HG03520 (cell line): Measurements from ENCODE around the gene ZC3H7B.
"Not testable (repeated sequence)": the region's sequence is repeated elsewhere in the genome, so short reads cannot be mapped to it uniquely, and the experiment has no call there.

ENCODE experiments used
- ATAC-seq: cut with Tn5 transposase; IDR thresholded peaks from one replicate; pipeline ENCODE4 v1.9.1; 2021; ENCODE audit warnings: mild to moderate bottlenecking, moderate library complexity; ENCODE audit not compliant: unreplicated experiment

Gene ZC3H7B, protein sequence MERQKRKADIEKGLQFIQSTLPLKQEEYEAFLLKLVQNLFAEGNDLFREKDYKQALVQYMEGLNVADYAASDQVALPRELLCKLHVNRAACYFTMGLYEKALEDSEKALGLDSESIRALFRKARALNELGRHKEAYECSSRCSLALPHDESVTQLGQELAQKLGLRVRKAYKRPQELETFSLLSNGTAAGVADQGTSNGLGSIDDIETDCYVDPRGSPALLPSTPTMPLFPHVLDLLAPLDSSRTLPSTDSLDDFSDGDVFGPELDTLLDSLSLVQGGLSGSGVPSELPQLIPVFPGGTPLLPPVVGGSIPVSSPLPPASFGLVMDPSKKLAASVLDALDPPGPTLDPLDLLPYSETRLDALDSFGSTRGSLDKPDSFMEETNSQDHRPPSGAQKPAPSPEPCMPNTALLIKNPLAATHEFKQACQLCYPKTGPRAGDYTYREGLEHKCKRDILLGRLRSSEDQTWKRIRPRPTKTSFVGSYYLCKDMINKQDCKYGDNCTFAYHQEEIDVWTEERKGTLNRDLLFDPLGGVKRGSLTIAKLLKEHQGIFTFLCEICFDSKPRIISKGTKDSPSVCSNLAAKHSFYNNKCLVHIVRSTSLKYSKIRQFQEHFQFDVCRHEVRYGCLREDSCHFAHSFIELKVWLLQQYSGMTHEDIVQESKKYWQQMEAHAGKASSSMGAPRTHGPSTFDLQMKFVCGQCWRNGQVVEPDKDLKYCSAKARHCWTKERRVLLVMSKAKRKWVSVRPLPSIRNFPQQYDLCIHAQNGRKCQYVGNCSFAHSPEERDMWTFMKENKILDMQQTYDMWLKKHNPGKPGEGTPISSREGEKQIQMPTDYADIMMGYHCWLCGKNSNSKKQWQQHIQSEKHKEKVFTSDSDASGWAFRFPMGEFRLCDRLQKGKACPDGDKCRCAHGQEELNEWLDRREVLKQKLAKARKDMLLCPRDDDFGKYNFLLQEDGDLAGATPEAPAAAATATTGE

DNA sequence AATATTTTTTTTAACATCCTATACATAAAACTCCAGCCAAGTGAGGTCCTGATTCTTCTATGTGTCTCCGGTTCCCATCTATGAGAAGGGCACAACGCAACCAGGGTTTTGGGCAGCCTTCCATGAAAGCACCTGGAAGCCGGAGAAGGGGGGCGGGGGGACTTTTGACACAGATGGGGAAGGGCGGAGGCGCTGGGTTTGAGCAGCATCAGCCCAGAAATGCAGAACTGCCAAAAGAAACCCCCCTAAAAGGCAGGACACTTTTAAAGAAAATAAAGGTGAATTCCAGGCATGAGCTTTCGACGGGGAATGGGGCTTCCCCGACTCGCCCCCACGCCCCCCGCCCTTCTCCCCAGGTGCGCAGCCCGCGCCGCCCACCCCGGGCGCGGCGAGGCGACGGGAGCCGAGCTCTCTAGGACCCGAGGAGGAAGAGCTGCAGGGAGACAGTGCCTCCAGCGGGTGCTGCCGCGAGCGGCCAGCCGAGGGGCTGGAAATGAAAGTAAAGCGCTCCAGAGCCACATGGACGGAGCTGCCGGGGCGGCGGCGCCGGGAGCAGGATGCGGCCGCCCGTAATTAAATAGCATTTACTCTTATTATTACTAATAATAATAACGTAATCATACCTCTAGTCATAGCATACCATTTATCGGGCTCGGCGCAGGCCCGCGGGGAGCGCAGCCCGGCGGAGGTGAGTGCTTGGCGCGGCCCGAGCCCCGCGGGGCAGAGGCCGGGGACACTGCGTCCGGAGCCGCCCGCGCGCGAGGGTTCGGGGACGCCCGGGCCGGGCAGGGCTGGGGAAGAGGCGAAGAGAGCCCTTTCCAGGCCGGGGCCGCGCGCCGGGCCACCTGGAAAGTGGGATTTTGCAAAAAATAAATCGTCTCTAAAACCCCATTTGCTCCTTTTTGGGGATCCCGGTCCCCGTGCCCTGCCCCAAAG lies at the start of gene ZC3H7B:
Gene ZC3H7B, plus strand, starts transcription at position 441 of the 936 bp plus-strand sequence. CDS start 19,136 bp downstream, outside the sequence.
- peak; percentile 71 for ATAC-seq

DNA sequence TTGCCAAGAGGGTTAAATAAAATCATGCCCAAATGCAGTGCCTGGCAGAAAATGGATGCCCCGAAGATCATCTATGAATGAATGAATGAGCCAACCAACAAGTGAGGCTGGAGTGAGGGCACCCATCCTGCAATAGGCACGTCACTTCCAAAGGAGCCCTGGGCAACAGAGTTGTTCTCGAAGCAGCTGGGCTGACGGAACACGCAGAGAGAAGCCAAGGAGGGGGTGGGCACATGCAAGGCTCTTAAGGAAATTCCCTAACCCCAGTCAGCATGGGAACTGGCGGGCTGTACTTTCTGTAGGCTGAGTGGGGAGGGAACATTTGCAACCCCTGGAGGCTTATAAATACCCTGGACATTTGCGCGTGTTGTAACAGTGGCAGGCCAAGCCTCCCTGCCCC lies 49.0 kb upstream of the ZC3H7B start:
- no peak for ATAC-seq

DNA sequence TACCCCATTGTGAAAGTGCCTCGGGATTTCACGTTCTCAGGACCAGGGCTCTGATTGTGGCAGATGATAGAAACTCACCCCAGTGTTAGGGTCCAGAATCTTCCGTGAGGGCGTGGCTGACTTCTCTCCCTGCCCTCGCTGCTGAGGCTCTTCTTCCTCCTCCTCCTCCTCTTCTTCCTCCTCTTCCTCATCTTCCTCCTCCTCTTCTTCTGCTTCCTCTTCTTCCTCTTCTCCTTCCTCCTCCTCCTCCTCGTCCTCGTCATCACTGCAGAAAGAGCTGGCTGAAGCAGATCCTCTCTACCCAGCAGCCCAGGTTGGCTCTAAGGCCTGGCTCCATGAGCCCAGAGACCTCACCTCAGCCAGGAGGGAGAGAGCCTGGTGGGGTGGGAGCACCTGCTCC lies 47.1 kb upstream of the ZC3H7B start:
- no peak for ATAC-seq

DNA sequence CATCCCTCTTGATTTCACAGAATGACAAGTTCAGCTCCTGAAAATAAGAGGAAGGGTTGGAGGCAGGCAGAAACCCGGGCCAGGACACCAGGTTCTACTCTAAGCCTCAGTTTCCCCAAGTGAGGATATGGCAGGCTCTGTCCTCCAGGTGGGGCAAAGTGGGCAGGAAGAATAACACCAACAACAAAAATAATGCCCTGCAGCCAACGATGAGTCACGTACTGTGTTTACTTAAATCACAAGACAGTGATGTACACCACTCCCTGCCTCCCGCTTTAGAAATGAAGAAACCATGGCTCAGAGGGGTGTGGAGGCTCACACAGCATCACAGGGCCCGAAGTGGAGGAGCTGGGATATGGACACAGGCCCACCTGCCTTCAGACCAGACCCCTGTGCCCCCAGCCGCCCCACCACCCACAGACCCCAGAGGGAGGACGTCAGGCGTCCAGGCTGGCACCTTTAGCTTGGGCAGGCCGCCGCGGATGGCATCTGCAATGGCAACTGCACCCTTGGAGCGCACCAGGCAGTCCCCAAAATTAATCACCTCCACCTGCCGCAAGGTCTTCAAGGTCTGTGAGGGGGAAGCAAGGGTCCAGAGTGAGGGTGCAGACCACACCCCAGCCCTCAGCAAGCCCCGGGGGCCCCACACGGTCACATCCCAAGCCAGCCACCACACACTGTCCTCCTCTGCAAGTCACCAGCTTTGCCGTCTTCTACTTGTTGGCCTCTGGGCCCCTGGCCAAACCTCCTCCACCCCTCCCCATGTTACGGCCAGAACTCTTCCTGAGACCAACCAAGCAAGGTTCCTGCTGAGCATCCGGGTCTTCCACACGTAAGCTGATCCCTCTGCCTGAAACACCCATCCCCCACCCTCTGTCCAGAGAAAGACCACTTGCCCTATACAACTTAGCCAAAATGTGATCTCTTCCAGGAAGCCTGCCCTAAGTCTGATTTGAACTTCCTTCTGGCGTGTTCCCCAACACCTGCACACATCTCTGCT lies 44.8 kb upstream of the ZC3H7B start:
- no peak for ATAC-seq

DNA sequence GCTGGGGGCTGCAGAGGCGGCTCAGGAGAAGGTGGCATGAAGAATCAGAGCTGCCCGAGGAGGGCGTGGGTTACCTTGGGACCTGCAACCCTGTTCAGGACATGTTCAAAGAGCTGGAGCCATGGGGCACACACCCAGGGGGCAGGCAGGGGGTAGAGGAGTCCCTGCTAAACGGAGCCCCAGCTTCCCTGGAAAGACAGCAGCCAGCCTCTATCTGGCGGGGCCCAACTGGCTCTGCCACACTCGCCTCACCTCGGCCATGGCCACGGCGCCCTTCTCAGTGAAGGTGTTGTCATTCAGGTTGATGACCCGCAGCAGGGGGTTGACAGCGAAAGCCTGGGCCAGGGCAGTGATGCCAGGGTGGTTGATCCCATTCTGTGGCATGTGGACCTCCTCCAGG lies 43.6 kb upstream of the ZC3H7B start:
- ATAC-seq, result no peak

DNA sequence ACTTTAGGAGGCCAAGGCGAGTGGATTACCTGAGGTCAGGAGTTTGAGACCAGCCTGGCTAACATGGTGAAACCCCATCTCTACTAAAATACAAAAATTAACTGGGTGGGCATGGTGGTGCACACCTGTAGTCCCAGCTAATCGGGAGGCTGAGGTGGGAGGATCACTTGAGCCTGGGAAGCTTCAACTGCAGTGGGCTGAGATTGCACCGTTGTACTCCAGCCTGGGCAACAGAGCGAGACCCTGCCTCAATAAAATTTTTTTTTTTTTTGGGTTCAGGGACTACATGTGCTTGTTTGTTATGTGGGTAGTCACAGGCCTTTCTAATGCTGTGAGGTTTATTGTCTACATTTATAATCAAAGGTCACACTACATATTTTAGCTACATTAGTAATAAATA lies 41.6 kb upstream of the ZC3H7B start:
- not testable (repeated sequence) for ATAC-seq

DNA sequence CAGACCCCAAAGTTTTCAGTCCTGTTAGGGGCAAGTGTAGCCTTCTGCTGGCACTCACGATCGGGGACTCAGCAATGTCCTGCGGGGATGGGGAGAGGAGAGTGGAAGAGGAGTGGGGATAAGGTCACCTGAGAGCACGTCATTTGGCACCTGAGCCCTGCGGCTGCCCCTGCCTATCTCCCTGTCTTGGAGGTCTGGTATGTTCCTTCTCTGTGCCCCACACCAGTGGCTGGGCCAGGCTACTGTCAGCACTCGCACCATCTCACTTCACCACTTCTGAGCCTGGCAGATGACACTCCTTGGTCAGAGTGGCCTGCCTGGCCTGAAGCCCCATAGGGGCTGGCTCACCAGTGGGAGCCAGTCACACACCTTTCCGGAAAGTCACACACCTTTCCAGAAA lies 40.5 kb upstream of the ZC3H7B start:
- ATAC-seq, result no peak

DNA sequence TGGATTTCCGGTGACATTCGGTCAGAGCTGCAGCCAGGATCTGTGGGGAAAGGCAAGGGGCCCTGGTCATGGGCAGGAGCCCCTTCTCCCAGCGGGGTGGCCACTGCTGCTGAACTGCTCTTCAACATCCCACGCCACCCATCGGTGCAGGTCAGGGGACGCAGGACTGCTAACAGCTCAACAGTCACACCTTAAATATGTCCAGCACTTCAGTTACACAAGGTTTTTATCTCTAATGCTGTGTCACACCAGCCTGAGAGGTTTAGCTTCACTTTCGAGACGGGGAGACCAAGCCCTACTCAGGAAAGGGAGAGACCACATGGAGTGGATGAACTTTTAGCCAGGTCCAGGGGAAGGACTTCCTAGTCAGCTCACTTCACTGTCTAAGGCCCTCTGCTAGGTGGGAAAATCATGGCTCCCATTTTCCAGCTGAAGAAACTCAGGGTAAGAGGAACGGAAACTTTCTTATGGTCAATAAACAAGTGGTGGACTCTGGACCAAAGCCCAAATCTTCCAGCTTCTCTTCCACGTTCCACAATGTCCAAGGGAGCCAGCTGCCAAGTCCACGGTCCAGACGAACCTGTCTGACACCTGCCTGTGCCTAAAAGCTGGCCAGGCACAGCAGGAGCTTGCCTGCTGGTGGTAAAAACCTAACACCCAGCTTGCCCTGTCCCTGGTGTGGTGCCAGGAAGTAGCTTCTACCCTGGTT lies 39.6 kb upstream of the ZC3H7B start:
- no peak for ATAC-seq

DNA sequence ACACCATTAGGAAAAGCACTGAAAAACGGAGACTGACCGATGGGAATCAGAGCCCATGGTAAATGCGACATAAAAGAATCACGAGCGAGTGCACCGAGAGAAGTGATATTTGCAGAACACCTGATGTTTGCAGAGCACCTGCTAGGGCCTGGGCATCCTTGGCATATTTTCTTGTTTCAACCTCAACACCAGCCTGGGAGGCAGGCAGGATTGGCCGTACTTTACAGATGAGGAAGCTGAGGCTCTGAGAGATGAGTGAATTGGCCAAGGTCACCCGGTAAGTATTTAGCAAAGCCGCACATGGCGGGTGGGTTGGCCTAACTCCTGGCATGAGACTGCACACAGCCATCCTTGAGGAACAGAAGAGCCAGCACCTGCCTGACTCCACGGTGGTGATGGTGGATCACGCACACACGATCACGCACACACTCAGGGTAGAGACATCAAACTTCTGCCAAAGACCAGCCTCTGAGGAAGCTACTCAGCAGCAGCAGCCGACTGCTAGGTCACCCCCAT lies 39.0 kb upstream of the ZC3H7B start:
- no peak for ATAC-seq

DNA sequence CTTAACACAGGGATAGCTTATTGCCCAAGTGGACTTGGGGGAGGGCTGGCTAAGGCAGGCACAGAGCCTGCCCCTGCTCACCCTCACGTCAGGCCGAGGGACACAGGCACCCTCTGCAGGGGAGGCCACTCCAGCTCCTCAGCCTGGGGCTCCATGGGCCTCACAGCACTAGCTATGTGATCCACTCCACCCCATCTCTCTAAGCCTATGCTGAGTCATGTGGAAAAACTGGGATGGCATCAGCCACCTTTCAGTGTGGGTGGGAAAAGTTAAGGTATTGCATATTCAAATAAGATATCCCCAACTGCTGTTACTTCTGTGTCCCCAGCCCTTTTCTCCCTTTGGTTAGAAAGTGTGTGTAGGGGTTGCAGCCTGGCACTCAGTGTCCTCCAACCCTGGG lies 37.6 kb upstream of the ZC3H7B start:
- no peak for ATAC-seq

DNA sequence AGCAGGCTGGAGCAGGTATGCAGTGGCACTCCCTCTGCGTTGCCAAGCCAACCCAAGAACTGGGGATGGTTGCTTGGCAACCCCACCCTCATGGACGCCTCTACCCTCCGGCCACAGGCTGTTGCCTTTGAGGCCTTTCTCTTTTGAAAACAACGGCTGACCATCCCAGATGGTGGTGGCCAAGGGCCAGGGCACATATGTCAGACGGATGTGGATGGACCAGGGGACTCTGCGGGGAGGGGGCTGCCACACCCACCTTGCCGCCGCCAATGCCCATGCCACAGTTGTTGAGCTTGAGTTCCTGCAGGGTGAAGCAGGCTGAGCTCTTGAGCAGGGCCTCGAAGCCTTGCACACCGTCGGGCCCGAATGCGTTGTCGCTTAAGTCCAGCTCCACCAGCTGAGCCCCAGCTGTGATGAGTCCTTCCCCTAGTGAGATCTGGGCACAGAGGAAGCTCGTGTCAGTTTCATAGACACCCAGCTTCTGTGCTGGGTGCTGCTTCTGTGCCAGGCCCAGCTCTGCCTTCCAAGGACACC lies 36.9 kb upstream of the ZC3H7B start:
- ATAC-seq, result no peak

DNA sequence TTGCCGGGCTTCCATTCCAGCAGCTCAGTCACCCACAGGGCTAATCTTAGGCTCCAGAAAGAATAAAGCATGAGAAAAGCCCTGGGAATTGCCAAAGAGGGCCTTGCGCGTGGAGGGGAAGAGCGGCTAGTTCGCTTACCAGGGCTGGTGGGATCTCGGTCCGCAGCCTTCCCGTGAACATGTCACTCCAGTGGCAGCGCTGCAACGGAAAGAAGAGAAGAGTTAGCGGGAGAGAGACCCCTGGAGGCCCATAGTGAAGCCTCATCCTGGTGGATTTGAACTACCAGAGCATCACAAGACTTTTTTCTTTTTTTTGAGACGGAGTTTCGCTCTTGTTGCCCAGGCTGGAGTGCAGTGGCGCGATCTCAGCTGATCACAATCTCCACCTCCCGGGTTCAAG lies 33.4 kb upstream of the ZC3H7B start:
- ATAC-seq, result no peak

DNA sequence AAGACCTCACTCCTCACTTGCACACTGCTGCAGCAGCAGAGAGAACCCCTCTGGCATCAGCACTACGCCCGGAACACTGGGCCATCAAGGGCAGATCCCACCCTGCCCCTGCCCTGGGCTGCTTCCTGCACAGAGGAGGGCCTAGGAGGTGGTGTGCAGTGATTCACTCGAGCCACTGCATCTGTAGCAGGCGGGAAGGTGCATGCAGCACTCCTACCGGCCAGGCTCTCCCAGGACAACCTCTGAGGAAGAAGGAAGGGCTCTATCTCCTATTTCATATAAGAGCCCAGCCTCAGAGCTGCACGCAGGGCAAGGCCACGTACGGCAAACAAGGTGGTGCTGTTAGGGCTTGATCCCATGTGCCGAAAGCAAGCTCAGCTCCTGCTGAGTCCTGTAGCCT lies 29.5 kb upstream of the ZC3H7B start:
- no peak for ATAC-seq

DNA sequence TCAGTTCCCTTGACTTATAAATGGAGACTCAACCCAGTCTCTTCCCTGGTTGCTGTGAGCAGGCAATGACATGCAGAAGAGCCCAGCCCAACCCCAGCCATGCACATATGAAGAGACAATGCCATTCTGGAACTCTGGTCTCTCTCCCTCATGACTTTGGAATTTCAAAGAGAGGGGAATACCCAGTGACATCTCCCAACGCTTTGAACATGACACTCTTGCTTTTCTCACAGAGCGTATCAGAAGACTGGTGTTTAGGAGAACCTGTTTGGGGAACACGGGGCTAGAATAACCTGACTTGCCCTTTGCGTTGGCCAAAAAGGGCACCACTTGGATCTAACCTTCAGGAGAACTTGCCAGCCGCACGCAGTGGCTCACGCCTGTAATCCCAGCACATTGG lies 28.2 kb upstream of the ZC3H7B start:
- no peak for ATAC-seq

DNA sequence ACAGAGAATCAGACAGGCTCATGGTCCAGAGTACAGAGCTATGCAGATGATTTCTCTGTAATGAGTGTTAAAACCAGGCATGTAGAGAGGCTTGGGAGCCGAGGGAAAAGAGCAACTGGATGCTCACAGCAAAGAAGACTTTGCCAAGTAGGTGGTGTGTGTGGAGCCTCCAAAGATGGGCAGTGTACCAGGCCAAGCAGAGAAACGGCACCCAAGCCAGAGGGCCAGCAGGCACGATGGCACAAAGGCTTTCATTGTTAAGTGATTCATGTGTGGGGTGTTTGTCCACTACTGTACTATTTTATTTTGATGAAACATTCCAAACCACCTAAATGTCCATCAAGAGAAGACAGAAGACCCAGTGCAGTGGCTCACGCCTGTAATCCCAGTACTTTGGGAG lies 26.5 kb upstream of the ZC3H7B start:
- ATAC-seq, result no peak

DNA sequence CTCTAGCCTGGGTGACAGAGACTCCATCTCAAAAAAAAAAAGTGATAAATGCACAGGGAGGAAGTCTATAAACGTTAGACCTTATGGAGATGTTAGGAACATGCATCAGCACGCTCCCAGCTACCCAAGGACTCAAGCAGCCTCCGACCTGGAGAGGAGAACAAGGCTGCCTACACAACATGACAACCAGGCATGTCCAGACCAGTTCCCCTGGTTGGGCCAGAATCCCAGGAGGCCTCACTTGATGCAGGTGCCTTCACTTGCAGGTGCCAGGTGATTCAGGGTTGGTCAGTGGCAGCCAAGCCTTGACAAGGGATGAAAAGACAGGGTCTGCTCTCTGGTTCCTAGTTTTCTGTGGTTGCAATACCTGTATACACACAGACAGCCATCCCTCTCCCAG lies 21.3 kb upstream of the ZC3H7B start:
- ATAC-seq, result no peak

DNA sequence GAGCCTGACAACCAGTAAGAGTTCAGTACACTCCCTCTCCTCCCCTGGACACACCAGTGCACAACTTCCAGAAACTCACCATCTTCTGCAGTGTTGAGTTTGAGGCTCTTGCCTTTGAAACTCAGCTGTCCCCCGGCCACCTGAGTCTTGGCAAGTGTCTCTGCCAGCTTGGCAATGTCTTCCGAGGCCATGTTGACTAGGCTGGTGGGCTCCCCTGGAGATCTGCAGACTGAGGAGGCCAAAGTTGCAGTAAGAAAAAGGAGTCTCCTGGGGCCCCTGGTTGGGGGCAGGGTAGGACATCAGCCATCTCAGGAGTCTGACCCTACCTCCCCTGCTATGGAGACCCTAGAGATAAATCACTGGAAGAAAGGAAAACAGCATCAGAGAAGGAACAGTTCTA lies 20.5 kb upstream of the ZC3H7B start:
- ATAC-seq, result no peak

DNA sequence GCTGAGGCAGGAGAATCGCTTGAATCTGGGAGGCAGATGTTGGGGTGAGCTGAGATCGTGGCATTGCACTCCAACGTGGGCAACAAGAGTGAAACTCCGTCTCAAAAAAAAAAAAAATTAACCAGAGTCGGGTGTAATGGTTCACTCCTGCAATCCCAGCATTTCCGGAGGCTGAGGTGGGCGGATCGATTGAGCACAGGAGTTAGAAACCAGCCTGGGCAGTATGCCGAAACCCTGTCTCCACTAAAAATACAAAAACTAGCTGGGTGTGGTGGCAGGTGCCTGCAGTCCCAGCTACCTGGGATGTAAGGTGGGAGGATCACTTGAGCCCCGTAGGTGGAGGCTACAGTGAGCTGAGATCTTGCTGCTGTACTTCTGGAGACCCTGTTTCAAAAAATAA lies 16.9 kb upstream of the ZC3H7B start:
- no peak for ATAC-seq

DNA sequence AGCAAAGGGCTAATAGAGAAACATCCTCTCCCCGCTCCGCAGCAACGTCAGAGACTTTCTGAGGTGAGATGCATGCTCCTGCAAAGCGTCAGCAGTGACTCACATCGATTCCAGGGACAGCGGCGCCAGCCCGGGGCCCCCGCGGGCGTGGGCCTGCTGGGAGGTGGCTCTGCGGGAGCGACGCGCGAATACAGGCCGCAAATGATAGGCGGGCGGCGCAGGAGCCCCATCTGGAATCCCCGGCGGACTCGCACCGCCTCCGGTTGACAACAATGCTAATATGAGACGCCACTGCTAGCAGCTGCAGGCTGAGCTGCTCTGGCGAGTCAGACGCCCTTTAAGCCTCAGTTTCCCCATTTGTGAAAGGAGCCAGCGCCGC lies 15.9 kb upstream of the ZC3H7B start:
- peak; percentile 16 for ATAC-seq
